NCI-H1694 (cell line): ENCODE results near the gene FMNL2.
A peak's percentile ranks its signal among the peaks of the same experiment; 100 is the strongest.

Experiments
- DNase-seq: peaks from one replicate; lab custom pipeline; 2025; lab: John Stamatoyannopoulos, UW

Gene FMNL2

DNA sequence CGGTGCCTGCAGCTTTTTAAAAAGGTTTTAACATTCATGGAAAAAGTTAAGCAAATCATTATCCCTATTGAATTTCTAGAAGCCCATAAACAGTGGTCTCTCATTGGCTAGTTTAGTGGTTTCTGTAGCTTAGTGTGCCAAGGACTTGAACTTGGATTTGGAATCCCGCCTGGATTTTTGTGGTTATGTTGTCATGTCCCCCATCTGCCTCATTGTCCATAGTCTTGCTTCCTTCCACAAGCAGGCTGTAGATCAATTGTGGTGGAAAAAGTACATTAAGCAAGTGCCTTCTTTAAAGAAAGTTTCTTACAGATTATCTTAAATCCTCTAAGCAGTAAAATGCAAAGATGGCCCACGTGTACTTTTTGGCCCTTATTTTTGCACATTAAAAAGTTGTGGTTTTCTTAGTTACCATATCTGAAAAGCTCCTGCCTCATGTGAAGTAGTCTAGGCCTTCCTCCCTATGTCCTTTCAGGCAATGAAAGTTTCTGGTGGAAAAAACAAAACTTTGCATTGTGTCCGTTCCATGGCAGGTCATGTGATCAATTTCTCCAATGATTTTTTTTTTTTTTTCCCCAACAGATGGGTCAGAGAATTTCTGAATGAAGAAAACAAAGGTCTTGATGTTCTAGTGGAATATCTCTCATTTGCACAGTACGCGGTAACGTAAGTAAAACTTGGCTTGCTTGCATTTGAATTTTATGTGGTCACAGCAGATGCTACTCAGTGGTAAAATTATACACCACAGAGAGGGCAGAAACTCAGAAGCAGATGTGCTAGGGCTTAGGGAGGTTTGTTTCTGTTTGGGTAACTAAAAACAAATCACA, 223.4 kb downstream of the FMNL2 start:
- DNase-seq, result peak; percentile 65

DNA sequence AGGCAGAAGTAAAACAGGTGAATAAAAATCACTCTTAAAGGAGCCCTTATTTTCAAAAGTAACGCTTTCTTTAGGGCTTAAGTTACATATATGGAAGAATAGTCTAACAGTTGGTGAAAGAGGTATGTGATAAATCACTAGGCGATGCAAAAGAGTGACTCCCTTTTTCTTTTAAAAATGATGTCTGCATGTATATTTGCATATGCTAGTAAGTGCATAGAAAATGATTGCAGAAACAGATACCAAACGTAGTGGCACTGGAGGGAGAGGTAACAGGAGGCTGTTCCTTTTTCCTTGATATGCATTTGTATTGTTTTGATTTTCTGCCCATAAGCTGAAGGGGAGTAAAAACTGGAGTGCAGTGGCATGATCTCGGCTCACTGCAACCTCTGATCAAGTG, 224.0 kb downstream of the FMNL2 start:
- DNase-seq, result no peak

DNA sequence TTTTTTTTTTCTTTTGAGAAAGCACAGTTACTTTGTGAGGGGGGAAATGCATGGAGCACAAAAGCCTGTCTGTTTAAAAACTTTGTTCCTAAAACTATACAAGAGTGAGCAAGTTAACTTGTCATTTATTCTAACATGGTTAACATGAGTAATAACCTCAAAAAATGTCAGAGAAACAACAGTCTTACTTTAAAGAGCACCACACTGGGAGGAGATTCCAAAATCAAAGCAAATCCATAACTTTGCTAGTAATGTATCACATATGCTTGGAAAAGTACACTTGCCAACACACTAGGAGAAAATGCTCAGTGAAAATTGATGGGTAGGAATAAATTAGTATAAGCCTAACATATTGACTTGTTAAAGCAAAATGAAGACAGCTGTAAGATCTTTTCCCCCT, 225.2 kb downstream of the FMNL2 start:
- DNase-seq, result no peak

DNA sequence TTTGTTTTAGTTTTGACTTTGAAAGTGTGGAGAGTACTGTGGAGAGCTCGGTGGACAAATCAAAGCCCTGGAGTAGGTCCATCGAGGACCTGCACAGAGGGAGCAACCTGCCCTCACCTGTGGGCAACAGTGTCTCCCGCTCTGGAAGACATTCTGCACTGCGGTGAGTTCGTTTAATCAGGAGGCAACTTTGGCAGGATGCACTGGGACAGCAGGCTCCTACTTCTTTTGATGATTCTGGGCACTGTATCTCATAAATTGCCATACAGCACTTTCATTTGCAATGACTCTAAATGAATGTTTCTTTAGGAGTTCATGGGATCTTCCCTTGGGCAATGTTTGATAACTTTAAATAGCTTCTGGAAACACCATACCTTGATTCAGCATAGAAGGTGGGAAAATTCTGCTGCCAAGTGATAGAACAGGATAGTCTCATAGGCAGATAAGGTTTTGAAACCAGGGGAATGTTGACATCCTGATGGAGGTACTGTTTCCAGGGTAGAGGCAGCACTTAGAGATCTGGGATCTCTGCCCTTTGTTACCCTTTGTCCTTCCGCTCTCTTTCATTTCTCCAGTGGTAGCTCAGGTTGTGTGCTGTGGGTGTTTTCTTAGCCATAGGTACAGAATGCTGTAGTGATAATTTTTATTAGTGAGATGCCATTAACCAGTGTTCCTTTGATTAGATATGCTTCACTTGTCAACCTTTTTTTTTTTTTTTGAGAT, 226.1 kb downstream of the FMNL2 start:
- DNase-seq, result no peak

DNA sequence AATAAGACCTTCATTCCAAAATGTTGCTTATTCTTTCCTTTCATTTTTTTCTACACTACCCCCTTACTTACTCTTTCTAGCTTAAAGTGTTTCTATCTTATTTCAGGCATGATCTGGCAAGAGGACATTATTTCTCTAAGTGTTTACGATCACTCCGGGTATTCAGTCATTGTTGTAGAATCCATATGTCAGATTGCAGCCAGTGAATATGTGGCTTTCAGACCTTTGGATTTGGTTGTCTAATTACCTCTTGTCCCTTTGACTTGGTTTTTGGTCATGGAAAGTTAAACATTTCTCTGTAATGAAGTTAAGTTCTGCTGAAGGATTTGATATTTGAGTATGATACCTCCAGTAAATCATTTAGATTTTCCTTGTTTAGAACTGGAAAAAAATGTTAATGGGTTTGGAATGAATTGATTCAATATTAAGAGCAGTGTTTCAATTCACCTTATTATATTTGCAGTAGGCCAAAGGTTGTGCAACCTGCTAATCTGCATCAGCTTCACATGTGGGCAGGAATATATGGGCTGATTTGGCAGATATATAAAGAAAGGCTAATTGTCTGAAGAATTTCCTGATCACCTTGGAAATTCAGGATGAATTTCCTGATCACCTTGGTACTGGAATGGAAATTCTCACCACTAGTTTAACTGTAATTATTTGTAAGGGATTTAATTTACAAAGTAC, 227.4 kb downstream of the FMNL2 start:
- no peak for DNase-seq

DNA sequence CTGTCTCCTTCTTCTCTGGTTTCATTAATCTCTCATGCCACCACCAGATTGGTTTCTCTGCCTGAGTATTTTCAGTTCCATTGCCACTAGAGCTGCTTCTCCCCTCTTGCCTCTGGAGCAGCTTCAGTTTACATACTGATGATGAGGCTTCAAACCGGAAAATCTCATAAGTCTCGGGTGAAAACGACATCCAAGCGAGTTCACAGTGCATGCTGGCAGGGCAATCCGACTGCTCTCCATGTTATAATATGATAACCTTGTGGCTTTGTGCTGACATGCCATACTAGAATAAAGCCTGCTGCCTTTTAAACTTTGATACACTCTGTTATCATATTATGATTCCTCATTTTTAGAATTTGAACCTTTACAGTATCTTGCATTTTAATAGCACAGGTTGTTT, 228.8 kb downstream of the FMNL2 start:
- no peak for DNase-seq

DNA sequence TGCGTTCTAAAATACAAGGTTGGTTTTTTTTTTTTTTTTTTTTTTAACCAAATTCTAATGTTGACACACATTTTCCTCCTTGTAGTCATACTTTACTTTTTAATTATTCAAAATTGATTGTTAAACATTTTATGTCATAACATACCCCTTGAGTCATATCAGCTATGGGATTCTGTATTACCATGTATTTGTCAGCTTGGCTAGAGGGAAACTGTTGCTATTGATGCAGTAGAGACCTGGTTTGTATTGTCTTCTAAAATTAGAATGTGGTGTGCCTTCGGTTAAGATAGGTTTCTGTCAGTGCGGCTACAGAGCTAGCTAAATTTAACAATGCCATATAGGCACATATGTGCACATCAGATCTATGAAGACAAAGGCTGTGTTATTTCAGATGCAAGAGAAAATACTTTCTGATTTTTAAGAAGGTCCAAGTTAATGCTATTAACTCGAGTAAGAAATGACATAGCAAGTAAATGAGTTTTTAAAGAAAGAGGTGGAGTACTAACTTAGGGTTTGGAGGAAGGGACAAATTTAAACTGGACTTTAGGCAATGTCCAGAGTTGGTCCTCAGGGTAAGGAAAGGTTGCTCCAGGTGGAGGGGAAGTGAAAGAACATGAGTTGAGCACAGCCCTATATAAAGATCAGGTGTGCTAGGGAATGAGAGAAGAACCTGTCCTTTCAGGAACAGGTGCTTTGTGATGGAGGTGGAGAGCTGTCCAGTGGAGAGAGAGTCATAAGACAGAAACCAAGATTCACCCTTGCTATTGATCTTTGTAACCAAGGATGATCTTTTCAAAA, 230.0 kb downstream of the FMNL2 start:
- no peak for DNase-seq

DNA sequence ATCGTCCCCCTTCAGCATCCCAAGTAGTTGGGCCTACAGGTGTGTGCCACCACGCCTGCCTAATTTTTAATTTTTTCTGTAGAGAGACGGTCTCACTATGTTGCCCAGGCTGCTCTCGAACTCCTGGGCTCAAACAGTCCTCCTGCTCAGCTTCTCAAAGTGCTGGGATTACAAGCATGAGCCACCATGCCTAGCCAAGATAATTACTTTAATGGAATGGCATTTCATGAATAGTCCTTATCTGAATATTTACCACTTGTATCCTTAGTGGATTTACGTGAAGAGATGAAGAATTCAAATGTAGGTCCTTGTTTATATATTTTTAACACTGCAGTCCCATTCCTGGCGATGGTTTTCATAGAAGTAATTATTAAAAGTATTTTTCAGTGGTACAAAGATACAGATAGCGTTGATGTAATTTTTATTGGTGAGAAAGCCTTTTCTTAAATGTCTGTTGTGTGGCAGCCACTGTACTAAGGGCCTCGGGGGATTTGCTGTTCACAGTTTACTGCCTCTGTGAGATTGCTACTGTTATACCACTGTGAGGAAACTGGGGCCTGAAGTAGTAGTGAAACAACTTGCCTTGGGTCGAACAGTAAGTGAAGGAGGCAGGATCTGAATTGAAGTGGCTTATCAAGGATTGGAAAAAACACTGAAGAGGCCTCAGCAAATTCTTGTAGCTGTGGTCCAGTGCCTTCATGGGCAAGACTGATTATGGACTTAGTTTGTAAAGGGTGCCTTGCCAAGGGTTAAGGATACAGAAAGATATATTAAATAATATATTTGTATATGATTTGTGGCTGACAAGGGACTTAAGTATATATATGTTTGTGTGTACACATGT, 231.1 kb downstream of the FMNL2 start:
- no peak for DNase-seq

DNA sequence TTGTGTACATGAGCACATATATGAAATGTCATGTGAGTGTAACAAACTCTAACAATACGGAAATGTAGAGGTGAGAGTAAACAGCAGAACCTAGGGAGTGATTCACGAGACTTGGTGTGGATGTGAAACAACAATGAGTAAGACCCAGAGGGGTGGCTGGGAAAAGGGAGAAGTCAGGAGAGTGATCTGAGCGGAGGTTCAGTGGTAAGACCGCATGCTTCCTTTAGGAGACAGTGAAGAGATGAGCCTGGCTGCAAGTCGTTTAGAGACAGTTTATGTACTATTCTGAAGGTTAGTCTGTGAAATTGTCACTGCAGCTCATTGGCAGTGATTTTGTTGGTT, 231.7 kb downstream of the FMNL2 start:
- DNase-seq, result no peak

DNA sequence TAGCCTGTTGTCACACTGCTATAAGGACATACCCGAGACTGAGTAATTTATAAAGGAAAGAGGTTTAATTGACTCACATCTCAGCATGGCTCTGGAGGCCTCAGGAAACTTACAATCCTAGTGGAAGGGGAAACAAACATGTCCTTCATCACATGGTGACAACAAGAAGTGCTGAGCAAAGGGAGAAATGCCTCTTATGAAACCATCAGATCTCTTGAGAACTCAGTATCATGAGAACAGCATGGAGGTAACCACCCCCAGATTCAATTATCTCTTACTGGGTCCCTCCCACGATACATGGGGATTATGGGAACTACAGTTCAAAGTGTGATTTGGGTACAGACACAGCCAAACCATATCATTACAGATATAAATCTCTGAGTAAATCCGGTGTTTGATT, 233.6 kb downstream of the FMNL2 start:
- DNase-seq, result no peak

DNA sequence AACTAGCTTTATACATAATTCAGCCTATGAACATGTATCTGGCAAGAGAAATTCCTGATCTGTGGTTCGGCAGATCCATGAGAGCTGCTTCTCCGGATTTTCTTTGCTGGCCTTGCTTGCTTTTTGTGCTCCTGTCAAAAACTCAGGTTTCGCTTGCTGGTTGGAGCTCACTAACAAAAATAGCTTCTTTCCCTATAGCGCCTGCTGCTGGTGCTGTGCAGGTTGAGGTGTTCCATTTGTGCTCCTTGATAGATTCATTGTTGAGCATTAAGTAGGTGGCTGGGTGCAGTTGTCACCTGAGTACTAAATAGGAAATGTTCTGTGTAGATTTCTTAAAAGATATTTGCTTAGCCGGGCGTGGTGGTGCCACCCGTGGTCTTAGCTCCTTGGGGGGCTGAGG, 234.2 kb downstream of the FMNL2 start:
- DNase-seq, result no peak

DNA sequence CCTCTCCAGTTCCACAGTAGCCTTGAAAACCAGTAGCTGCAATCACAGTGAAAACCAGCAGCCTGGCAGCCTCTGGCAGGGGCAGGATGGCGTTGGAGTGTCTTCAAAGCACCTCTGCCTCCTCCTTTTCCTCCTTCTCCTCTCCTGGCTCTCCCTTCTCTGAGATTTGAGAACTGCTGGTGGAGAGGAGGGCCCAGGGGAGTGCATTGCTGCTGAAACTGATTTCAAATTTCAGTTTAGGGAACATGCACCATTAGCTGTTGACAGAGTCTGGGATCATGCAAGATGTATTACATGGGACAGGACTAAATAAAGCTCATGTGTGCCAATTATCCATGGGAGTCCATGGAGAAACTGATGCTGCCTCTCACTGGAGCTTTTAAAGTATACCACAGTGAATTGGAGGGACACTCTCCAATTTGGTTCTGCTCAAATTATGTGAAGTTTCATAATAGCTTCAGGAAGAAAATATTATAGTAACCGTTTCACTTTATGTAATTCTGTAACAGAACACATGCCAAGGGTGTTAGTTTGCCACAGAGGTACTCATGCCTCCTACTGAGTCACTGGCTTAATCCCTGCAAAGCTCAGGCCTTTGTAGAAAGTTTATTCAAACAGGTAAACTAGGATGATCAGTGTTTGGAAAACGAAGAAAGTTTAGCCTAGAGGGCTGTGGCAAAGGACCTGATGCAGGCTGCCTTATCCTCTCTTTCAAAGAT, 236.2 kb downstream of the FMNL2 start:
- DNase-seq, result no peak

DNA sequence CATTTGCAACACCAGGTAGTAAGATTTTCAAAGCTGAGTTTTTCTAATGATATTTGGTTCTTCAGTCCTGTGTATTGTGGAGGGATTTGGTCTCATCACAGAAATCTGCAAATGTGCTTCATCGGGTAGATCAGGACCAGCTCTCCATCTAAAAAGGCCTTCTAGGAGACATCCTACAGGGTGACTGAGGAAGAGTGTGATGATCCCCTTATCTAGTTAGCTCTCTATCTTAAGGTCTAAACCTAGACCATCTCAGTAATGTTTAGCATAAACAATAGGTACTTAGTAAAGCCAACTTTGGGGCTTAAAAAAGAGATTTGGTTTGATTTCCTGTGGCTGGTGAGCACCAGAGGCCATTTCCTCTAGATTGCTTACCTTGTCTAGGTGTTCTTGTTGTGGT, 237.1 kb downstream of the FMNL2 start:
- no peak for DNase-seq

DNA sequence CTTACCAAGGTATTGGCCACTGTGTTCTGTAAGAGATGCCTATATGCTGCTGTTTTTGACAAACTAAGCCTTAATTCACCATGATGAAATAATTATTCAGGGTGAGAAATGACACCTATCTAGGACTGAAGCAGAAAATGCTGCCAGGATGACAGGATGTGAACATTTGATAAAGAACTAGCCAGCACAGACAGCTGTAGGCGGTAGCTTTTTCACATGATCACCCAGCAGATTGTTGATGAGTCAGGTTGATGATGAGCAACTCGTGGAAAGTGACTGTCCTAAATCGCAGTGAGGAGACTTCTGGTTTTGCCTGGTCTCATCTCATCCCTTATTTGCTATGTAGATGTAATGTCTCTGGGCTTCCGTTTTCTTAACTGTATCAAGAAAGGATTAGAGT, 238.2 kb downstream of the FMNL2 start:
- no peak for DNase-seq

DNA sequence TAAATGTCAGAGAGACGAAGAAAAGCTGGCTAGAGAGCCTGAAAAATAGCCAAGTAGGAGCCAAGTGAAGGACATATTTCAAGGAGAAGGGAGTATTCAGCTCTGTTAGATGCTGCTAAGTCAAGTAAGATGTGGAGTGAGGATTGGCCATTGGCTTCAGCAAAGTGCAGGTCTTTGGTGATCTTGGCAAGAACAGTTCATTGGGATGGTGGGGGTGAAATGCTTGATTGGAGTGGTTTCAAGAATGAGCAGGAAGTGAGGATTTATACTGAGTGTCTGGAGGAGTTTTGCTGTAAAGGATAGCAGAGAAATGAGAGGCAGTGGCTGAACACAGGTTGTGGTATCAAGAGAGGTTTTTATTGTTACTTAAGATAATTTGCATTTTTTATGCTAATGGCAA, 242.6 kb downstream of the FMNL2 start:
- no peak for DNase-seq

DNA sequence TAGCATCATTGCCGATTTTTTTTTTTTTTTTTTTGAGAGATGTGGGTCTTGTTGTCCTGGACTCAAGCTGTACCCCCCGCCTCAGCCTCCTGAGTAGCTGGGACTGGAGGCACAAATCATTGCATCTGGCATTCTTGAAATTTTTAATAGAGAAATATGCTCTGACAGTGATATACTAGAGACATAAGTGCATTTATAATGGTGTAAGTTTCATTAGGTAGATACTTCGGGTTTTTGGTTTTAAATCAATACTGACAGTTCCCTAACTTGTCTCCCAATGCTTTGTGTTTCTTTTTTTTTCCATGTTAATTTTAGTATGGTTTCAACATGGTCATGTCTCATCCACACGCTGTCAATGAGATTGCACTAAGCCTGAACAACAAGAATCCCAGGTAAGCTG, 243.6 kb downstream of the FMNL2 start:
- DNase-seq, result no peak

DNA sequence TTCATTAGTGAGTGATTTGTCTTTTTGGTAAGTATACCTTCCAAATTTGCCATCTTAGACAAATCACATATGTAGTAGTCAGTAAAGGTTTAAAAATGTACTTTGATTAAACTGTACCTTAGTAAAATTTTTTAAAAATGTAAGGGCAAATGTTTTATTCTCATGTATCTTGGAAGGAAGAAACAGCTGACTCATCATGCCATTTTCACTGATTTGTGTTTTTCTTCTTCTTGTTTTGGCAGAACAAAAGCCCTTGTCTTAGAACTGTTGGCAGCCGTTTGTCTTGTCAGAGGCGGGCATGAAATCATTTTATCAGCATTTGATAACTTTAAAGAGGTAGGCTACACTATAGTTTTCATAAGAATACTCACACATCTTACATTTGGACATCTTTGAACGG, 245.7 kb downstream of the FMNL2 start:
- no peak for DNase-seq

DNA sequence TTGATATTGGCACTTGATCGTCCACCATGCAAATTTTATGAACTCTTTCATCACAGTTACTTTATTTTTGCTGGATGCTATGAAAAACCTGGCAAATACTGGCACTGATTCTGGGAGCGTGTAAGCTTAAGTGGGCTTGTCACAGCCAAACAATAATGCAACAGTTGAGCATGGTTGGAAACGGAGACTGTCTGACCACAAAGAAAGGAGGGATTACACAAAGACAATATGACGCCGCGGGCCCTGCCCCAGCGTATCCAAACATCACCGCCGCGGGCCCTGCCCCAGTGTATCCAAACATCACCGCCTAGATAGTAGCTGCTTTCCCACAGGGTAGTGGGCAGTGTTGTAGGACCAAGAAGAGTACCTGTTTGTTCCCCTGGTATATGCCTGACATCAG, 246.4 kb downstream of the FMNL2 start:
- DNase-seq, result no peak

DNA sequence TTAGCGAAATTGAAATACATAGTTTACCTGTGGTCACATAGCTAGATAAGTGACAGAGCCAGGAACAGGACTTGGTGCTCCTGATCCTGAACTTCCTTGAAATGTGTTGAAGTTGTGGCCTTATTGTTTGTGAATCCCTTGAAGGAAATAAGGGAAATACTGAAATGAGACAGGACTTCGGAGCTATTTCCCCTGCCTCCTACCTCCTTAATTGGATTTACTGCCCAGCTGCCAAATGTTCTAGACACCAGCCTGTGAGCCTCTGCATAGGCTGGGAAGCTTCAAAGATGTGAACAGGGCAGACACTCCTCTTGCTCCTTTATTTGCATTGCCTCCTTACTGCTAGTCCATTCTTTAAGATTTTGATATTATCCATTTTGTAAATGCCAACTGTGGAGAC, 247.1 kb downstream of the FMNL2 start:
- DNase-seq, result no peak

DNA sequence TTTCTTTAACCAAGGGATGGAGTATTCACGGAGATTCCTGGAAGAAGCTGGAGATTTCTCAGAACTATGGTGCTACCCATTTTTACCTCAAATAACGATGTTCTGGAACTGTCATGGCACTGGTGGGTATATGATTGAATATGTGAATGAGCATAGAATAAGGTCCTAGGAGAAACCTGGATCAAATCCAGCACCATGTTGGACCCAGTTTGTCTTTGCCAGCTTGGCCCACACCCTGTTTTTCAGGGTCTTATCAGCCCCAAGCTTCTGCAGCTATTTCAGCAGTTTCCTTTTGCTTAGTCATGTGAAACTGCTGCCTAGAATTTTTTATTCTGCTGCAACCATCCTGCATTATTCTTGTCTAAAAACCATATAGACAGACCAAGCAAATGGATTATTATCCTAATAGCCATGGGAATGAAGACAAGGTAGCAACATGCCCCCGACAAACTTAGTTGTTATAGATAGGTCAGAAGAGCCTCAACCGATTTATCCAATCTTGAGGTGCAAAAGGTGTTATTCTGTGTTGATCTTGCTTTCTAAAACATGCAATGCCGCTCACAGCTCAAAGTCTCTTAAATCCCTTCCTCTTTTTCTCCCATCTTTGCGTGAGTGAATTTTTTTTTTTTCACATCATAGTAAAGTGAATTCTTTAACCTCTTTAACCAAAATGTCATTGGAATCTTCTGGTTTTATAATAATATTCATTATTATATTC, 248.7 kb downstream of the FMNL2 start:
- no peak for DNase-seq
